Right lobe of liver (tissue), 6 donors: ENCODE results near the gene HEXD. TPM values are rescaled to one million over a fixed set of nuclear protein-coding genes. Genes with fewer than 3 reads are reported as not detected.
A peak's percentile ranks its signal among the peaks of the same experiment; 100 is the strongest.

Experiments
- ATAC-seq, 4 donors: fragments of 200-7000 bp; cut with Tn5 transposase; one replicate each; pipeline ENCODE4 v1.9.1; 2020; ENCODE audit warnings: mild to moderate bottlenecking in 4 of 4, moderate library complexity in 4 of 4
- DNase-seq, 3 donors: peaks; one replicate each; pipeline ENCODE4 v3.0.0-alpha.2; 2020
- H3K27ac ChIP-seq, 3 donors: fragments of 200-600 bp; one replicate each; pipeline ENCODE4 v1.8.0; 2022
- H3K27me3 ChIP-seq, 2 donors: fragments of 200-600 bp; one replicate each; pipeline ENCODE4 v1.8.0; 2022
- H3K36me3 ChIP-seq, 4 donors: fragments of 200-600 bp; sonication (generic) in 1 of 4; one replicate each; pipeline versions ENCODE4 v1.5.1 to v1.8.0; 2017 to 2022; ENCODE audit warnings: control low read depth in 1 of 4
- H3K4me1 ChIP-seq, 4 donors: fragments of 200-600 bp; sonication (generic) in 1 of 4; one replicate each; pipeline versions ENCODE4 v1.5.1 to v1.8.0; 2017 to 2022; ENCODE audit warnings: control low read depth in 1 of 4
- H3K4me3 ChIP-seq, 3 donors: fragments of 200-600 bp; one replicate each; pipeline ENCODE4 v1.8.0; 2022
- H3K9me3 ChIP-seq, 4 donors: fragments of 200-600 bp; sonication (generic) in 1 of 4; one replicate each; pipeline versions ENCODE4 v1.5.1 to v1.8.0; 2017 to 2022; ENCODE audit warnings: control low read depth in 1 of 4
- CTCF ChIP-seq, 4 donors: fragments of 200-600 bp in 3 of 4; fragments of 450-650 bp in 1 of 4; IDR thresholded peaks; one replicate each; pipeline versions ENCODE4 v1.5.1 to v1.8.0; 2016 to 2022; ENCODE audit warnings: antibody characterized with exemption in 4 of 4, mild to moderate bottlenecking in 2 of 4
- POLR2A ChIP-seq: fragments of 450-650 bp; IDR thresholded peaks from one replicate; pipeline ENCODE4 v1.6.1; 2017; ENCODE audit warnings: antibody characterized with exemption, mild to moderate bottlenecking
- whole genome bisulfite sequencing: methylation state at CpG from one replicate; pipeline ENCODE4 v1.1.6; 2018; ENCODE audit warnings: low coverage, low lambda C conversion rate; ENCODE audit not compliant: insufficient coverage; ENCODE audit errors: missing lambda C conversion rate; 5-methylcytosine and 5-hydroxymethylcytosine counted together
- intact Hi-C, 2 donors: fragments of 100-400 bp; cut with DNase I; formaldehyde crosslinking; loops; one replicate each; pipeline versions ENCODE4 v1.11.2 to v1.14.1; 2022
- total RNA-seq, 6 experiments: library from RNA; depleted of rRNA in 2 of 6; stranded (reverse); fragments of >200 nt in 2 of 6; fragmentation: NEBNext Ultra II Directional in 3 of 6; extraction: Animal tissue kit (Norgen Biotek cat#: 25700) in 3 of 6; gene quantifications; one replicate each; pipeline versions ENCODE4 v1.1.0 to v1.2.4, GENCODE V29; 2016 to 2023
- donor health status: DM: no; HTN: yes; CAD: no.
- donor health status: DM: no; HTN: no; CAD: no.
- donor health status: DM: no; HTN: no; CAD: no.
- donor health status: DM: no; HTN: yes; CAD: no.
- donor health status: DM: no; HTN: yes; CAD: no.

Gene HEXD
- total RNA-seq, 6 experiments from 2014 or later = 9.6 to 30.4 (median 20.2) TPM

- H3K27me3 ChIP-seq = no peaks in the 10 kb centered on the region
Observed at GRCh38 chr17:82383411-82383810, 34.7 kb upstream of the HEXD start.

GRCh38 chr17:82384051-82384729 lies 34.0 kb upstream of the HEXD start:
- DNase-seq = peak in 1 of 3 donors; percentile 44
- H3K27ac ChIP-seq = peak overlapping the region in 2 of 3 donors; percentile 16 to 66
- TF ChIP-seq POLR2A = no peak
- no peak for TF ChIP-seq CTCF (IDR thresholded peaks at IDR 0.05)
- ATAC-seq = peak in 1 of 4 donors; percentile 3
- H3K36me3 ChIP-seq = no peaks in the 10 kb centered on the region
- H3K4me1 ChIP-seq = peaks cover 0 to 19% (median 6%) of the 10 kb centered on the region in 4 donors
- 26% methylated on average over 3 of the region's 22 CpGs for WGBS
- no peaks in the 10 kb centered on the region for H3K27me3 ChIP-seq
- H3K4me3 ChIP-seq = no peak overlapping the region
- intact Hi-C loops = no loop called here
- no peaks in the 10 kb centered on the region for H3K9me3 ChIP-seq

More at GRCh38 chr17:82383411-82383810, 34.7 kb upstream of the HEXD start:
- intact Hi-C loops = no loop called here
- DNase-seq (peak in 1 of 3 donors; percentile 38), ATAC-seq (no peak)
- Histone ChIP-seq H3K36me3 (no peaks in the 10 kb centered on the region), H3K9me3 (no peaks in the 10 kb centered on the region), H3K4me1 (peaks cover 0 to 19% (median 6%) of the 10 kb centered on the region in 4 donors), H3K27ac (no peak overlapping the region), H3K4me3 (no peak overlapping the region)
- WGBS = 66% methylated on average over 8 of the region's 18 CpGs
- no peak for TF ChIP-seq POLR2A
- TF ChIP-seq CTCF (IDR thresholded peaks at IDR 0.05) = no peak

- WGBS = 23% methylated on average over 6 of the region's 26 CpGs
- TF ChIP-seq CTCF (IDR thresholded peaks at IDR 0.05) (peak in 3 of 4 donors; percentile 24 to 35 (median 30)), POLR2A (no peak)
- ATAC-seq (peak; percentile 84 to 92 (median 90)), DNase-seq (peak; percentile 83 to 91 (median 90))
- Histone ChIP-seq H3K27me3 (no peaks in the 10 kb centered on the region), H3K27ac (peak overlapping the region in 2 of 3 donors; percentile 16 to 66), H3K36me3 (no peaks in the 10 kb centered on the region), H3K4me1 (peaks cover 0 to 19% (median 6%) of the 10 kb centered on the region in 4 donors), H3K4me3 (no peak overlapping the region), H3K9me3 (no peaks in the 10 kb centered on the region)
- intact Hi-C loops = no loop called here
Observed at GRCh38 chr17:82384730-82385481, 33.2 kb upstream of the HEXD start.

- peak in 1 of 4 donors; percentile 2 for ATAC-seq
- 47% methylated on average over 9 of the region's 26 CpGs for WGBS
- no peaks in the 10 kb centered on the region for H3K9me3 ChIP-seq
- intact Hi-C loops = no loop called here
- DNase-seq = peak in 1 of 3 donors; percentile 54
- H3K27me3 ChIP-seq = no peaks in the 10 kb centered on the region
- H3K27ac ChIP-seq = no peak overlapping the region
- peaks cover 0 to 19% (median 6%) of the 10 kb centered on the region in 4 donors for H3K4me1 ChIP-seq
- no peaks in the 10 kb centered on the region for H3K36me3 ChIP-seq
- H3K4me3 ChIP-seq = no peak overlapping the region
- TF ChIP-seq POLR2A = no peak
- TF ChIP-seq CTCF (IDR thresholded peaks at IDR 0.05) = no peak
Observed at GRCh38 chr17:82385559-82386254, 32.4 kb upstream of the HEXD start.
